Dedifferentiated amniotic fluid mesenchymal stem cell (primary cell): ENCODE results near the gene SLC25A13.

Experiments used
- DNase-seq: peaks from one replicate; pipeline ENCODE4 v3.0.0-alpha.2; 2016; ENCODE audit errors: extremely low spot score

Gene SLC25A13

GRCh38 chr7:96322847-96323461, 1.1 kb upstream of the SLC25A13 start:
- DNase-seq, result no peak

GRCh38 chr7:96322373-96322695, 436 bp upstream of the SLC25A13 start:
- no peak for DNase-seq

GRCh38 chr7:96321031-96321657, 754 bp downstream of the SLC25A13 start:
- peak; percentile 64 for DNase-seq

- no peak for DNase-seq
These were observed 1.5 kb downstream of the SLC25A13 start for GRCh38 chr7:96320442-96320841.

- no peak for DNase-seq
These were observed 2.5 kb downstream of the SLC25A13 start for GRCh38 chr7:96319439-96319838.

GRCh38 chr7:96316949-96317348, 4.9 kb downstream of the SLC25A13 start:
- DNase-seq, result no peak

GRCh38 chr7:96315125-96315512, 6.8 kb downstream of the SLC25A13 start:
- DNase-seq, result no peak

GRCh38 chr7:96314402-96315124, 7.3 kb downstream of the SLC25A13 start:
- no peak for DNase-seq

- DNase-seq, result no peak
These were observed 8.0 kb downstream of the SLC25A13 start for GRCh38 chr7:96313940-96314339.

- DNase-seq, result no peak
These were observed 9.4 kb downstream of the SLC25A13 start for GRCh38 chr7:96312502-96312901.

- DNase-seq, result peak; percentile 22
These were observed 9.9 kb downstream of the SLC25A13 start for GRCh38 chr7:96311967-96312366.

- DNase-seq, result no peak
These were observed 11.8 kb downstream of the SLC25A13 start for GRCh38 chr7:96310110-96310509.

- DNase-seq, result no peak
These were observed 13.0 kb downstream of the SLC25A13 start for GRCh38 chr7:96308950-96309263.

GRCh38 chr7:96308253-96308949, 13.5 kb downstream of the SLC25A13 start:
- DNase-seq, result no peak

- no peak for DNase-seq
These were observed 15.3 kb downstream of the SLC25A13 start for GRCh38 chr7:96306385-96307125.

- no peak for DNase-seq
These were observed 16.0 kb downstream of the SLC25A13 start for GRCh38 chr7:96305915-96306314.

GRCh38 chr7:96304573-96304972, 17.3 kb downstream of the SLC25A13 start:
- DNase-seq, result no peak

GRCh38 chr7:96303686-96304443, 18.0 kb downstream of the SLC25A13 start:
- no peak for DNase-seq

- no peak for DNase-seq
These were observed 18.7 kb downstream of the SLC25A13 start for GRCh38 chr7:96303105-96303685.

GRCh38 chr7:96300986-96301385, 20.9 kb downstream of the SLC25A13 start:
- no peak for DNase-seq

- no peak for DNase-seq
These were observed 21.4 kb downstream of the SLC25A13 start for GRCh38 chr7:96300502-96300901.
